Neural progenitor cell (in vitro differentiated cells): Measurements from ENCODE around the gene CRYGN. TPM values are rescaled to one million over a fixed set of nuclear protein-coding genes. Genes with fewer than 3 reads are reported as not detected.

Experiments used
- DNase-seq: peaks from one replicate; pipeline ENCODE4 v3.0.0-alpha.2; 2016; ENCODE audit warnings: low spot score
- H2AFZ ChIP-seq: fragments of 200-600 bp; sonication (generic); replicated peaks from 2 replicates; pipeline ENCODE4 v1.6.1; 2016; ENCODE audit warnings: antibody characterized with exemption
- H3F3A ChIP-seq: fragments of 200-600 bp; sonication (generic); 2 replicates; pipeline ENCODE4 v1.6.1; 2016; ENCODE audit warnings: antibody characterized with exemption, low read depth
- H3K27ac ChIP-seq: fragments of 200-600 bp; sonication (generic); 2 replicates; pipeline ENCODE4 v1.5.1; 2016; ENCODE audit warnings: mild to moderate bottlenecking
- H3K27me3 ChIP-seq: fragments of 200-600 bp; sonication (generic); 2 replicates; pipeline ENCODE4 v1.6.1; 2016; ENCODE audit warnings: mild to moderate bottlenecking, moderate library complexity
- H3K36me3 ChIP-seq: fragments of 200-600 bp; sonication (generic); 2 replicates; pipeline ENCODE4 v1.5.1; 2016
- H3K4me1 ChIP-seq: fragments of 200-600 bp; sonication (generic); 2 replicates; pipeline ENCODE4 v1.6.1; 2016; ENCODE audit warnings: mixed run types
- H3K4me2 ChIP-seq: fragments of 200-600 bp; sonication (generic); 2 replicates; pipeline ENCODE4 v1.6.1; 2016
- H3K4me3 ChIP-seq: fragments of 200-600 bp; sonication (generic); 2 replicates; pipeline ENCODE4 v1.5.1; 2016
- H3K79me2 ChIP-seq: fragments of 200-600 bp; sonication (generic); 2 replicates; pipeline ENCODE4 v1.6.1; 2016; ENCODE audit warnings: low read depth
- H3K9ac ChIP-seq: fragments of 200-600 bp; sonication (generic); 2 replicates; pipeline ENCODE4 v1.6.1; 2016
- H3K9me3 ChIP-seq: fragments of 200-600 bp; sonication (generic); 2 replicates; pipeline ENCODE4 v1.5.1; 2016; ENCODE audit warnings: low read depth
- H4K20me1 ChIP-seq: fragments of 200-600 bp; sonication (generic); 2 replicates; pipeline ENCODE4 v1.6.1; 2016; ENCODE audit warnings: low read depth
- H3K27ac Mint-ChIP-seq: 3 replicates; pipeline ENCODE4 v1.8.0; 2021; ENCODE audit warnings: mixed read lengths
- H3K27me3 Mint-ChIP-seq: 2 replicates; pipeline ENCODE4 v1.8.0; 2022; ENCODE audit warnings: low read depth, mild to moderate bottlenecking, inconsistent platforms, moderate library complexity, mixed read lengths; ENCODE audit not compliant: insufficient read depth
- H3K36me3 Mint-ChIP-seq: 3 replicates; pipeline ENCODE4 v1.8.0; 2021; ENCODE audit warnings: mixed read lengths
- H3K4me1 Mint-ChIP-seq: 3 replicates; pipeline ENCODE4 v1.8.0; 2021; ENCODE audit warnings: mixed read lengths
- H3K4me3 Mint-ChIP-seq: 3 replicates; pipeline ENCODE4 v1.8.0; 2021; ENCODE audit warnings: mild to moderate bottlenecking, moderate library complexity, mixed read lengths
- H3K9me3 Mint-ChIP-seq: 3 replicates; pipeline ENCODE4 v1.8.0; 2020; ENCODE audit warnings: mixed read lengths
- CTCF ChIP-seq: fragments of 200-600 bp; sonication (generic); IDR thresholded peaks from 2 replicates; pipeline ENCODE4 v1.5.1; 2017; ENCODE audit warnings: antibody characterized with exemption, mild to moderate bottlenecking
- EZH2 ChIP-seq: fragments of 200-600 bp; sonication (generic); IDR thresholded peaks from 2 replicates; pipeline ENCODE4 v1.6.1; 2017; ENCODE audit warnings: antibody characterized with exemption, mild to moderate bottlenecking, moderate library complexity
- EZH2phosphoT487 ChIP-seq: fragments of 200-600 bp; sonication (generic); IDR thresholded peaks from 2 replicates; pipeline ENCODE4 v1.6.1; 2017; ENCODE audit warnings: antibody characterized with exemption
- total RNA-seq: library from RNA; depleted of rRNA; stranded (reverse); fragments of >200 nt; gene quantifications from 2 replicates; pipeline ENCODE4 v1.2.3, GENCODE V29; 2015; ENCODE audit warnings: low replicate concordance

The CRYGN gene
- total RNA-seq, 1 donor from 2014 or later: not detected

GRCh38 chr7:151434549-151434948 lies 5.4 kb downstream of the CRYGN start:
- no peak overlapping the region for H3K4me3 ChIP-seq
- H3K9ac ChIP-seq: no peak overlapping the region
- no peaks in the 10 kb centered on the region for H3K9me3 ChIP-seq
- H3K27me3 Mint-ChIP-seq: peaks cover 17% of the 10 kb centered on the region
- no peaks in the 10 kb centered on the region for H3K36me3 Mint-ChIP-seq
- no peaks in the 10 kb centered on the region for H4K20me1 ChIP-seq
- no peaks in the 10 kb centered on the region for H3K79me2 ChIP-seq
- no peaks in the 10 kb centered on the region for H3K36me3 ChIP-seq
- H3K4me3 Mint-ChIP-seq: no peak overlapping the region
- no peak overlapping the region for H3K27ac ChIP-seq
- H3F3A ChIP-seq: peaks cover 3% of the 10 kb centered on the region
- no peak overlapping the region for H2AFZ ChIP-seq
- DNase-seq: no peak
- peaks cover 9% of the 10 kb centered on the region for H3K4me1 Mint-ChIP-seq
- peaks cover 16% of the 10 kb centered on the region for H3K27me3 ChIP-seq
- no peaks in the 10 kb centered on the region for H3K9me3 Mint-ChIP-seq
- TF ChIP-seq CTCF: no peak
- no peak for TF ChIP-seq EZH2
- no peak for TF ChIP-seq EZH2phosphoT487
- no peak overlapping the region for H3K4me2 ChIP-seq
- H3K27ac Mint-ChIP-seq: no peak overlapping the region
- H3K4me1 ChIP-seq: peaks cover 11% of the 10 kb centered on the region

- Histone ChIP-seq H3K79me2 (no peaks in the 10 kb centered on the region), H3K27me3 (peaks cover 10% of the 10 kb centered on the region), H2AFZ (no peak overlapping the region), H4K20me1 (peaks cover 4% of the 10 kb centered on the region), H3K9ac (no peak overlapping the region), H3K4me2 (no peak overlapping the region), H3K9me3 (no peaks in the 10 kb centered on the region), H3F3A (peaks cover 10% of the 10 kb centered on the region), H3K4me1 (peaks cover 14% of the 10 kb centered on the region), H3K36me3 (no peaks in the 10 kb centered on the region), H3K4me3 (no peak overlapping the region), H3K27ac (no peak overlapping the region)
- Mint-ChIP-seq H3K4me1 (peaks cover 16% of the 10 kb centered on the region), H3K9me3 (no peaks in the 10 kb centered on the region), H3K4me3 (no peak overlapping the region), H3K27ac (no peak overlapping the region), H3K36me3 (no peaks in the 10 kb centered on the region), H3K27me3 (peaks cover 17% of the 10 kb centered on the region)
- no peak for TF ChIP-seq CTCF
- no peak for TF ChIP-seq EZH2phosphoT487
- no peak for TF ChIP-seq EZH2
- no peak for DNase-seq
Measured at GRCh38 chr7:151433721-151434400, 6.1 kb downstream of the CRYGN start.

- H3K4me1 ChIP-seq: peaks cover 24% of the 10 kb centered on the region
- peaks cover 4% of the 10 kb centered on the region for H4K20me1 ChIP-seq
- H3F3A ChIP-seq: peaks cover 19% of the 10 kb centered on the region
- no peaks in the 10 kb centered on the region for H3K9me3 ChIP-seq
- no peak overlapping the region for H3K4me2 ChIP-seq
- H2AFZ ChIP-seq: no peak overlapping the region
- no peak for TF ChIP-seq EZH2
- no peak overlapping the region for H3K9ac ChIP-seq
- H3K9me3 Mint-ChIP-seq: no peaks in the 10 kb centered on the region
- no peak overlapping the region for H3K4me3 Mint-ChIP-seq
- no peaks in the 10 kb centered on the region for H3K27me3 ChIP-seq
- no peak for DNase-seq
- peaks cover 17% of the 10 kb centered on the region for H3K27me3 Mint-ChIP-seq
- no peak overlapping the region for H3K27ac Mint-ChIP-seq
- H3K4me3 ChIP-seq: no peak overlapping the region
- H3K27ac ChIP-seq: no peak overlapping the region
- H3K79me2 ChIP-seq: no peaks in the 10 kb centered on the region
- H3K36me3 Mint-ChIP-seq: no peaks in the 10 kb centered on the region
- no peaks in the 10 kb centered on the region for H3K36me3 ChIP-seq
- peaks cover 25% of the 10 kb centered on the region for H3K4me1 Mint-ChIP-seq
Measured at GRCh38 chr7:151432658-151433521, 7.1 kb downstream of the CRYGN start.
